Kidney (tissue), 14 donors: Measurements from ENCODE around the gene PEX16. TPM values are rescaled to one million over a fixed set of nuclear protein-coding genes. Genes with fewer than 3 reads are reported as not detected.

Experiments
- DNase-seq, 5 donors: peaks; one replicate each; pipeline ENCODE4 v3.0.0-alpha.2; 2013 to 2020
- FAIRE-seq: peaks from 2 replicates; lab custom pipeline; 2012; peaks lifted over from hg19 to GRCh38; lab: Jason Lieb, UNC
- H3K27ac ChIP-seq, 2 donors: one replicate each; pipeline ENCODE4 v1.7.0; 2013; ENCODE audit warnings: low read depth in 2 of 2, low read length in 2 of 2, inconsistent platforms in 1 of 2
- H3K27me3 ChIP-seq: one replicate; pipeline ENCODE4 v1.7.1; 2013; ENCODE audit warnings: low read length, inconsistent platforms; ENCODE audit not compliant: control insufficient read depth, insufficient read depth
- H3K36me3 ChIP-seq, 3 donors: one replicate each; pipeline versions ENCODE4 v1.7.0 to v1.7.1; 2013; ENCODE audit warnings: low read length in 3 of 3, control low read depth in 1 of 3, inconsistent platforms in 1 of 3; ENCODE audit not compliant: insufficient read depth in 3 of 3, control insufficient read depth in 2 of 3
- H3K4me1 ChIP-seq, 3 donors: one replicate each; pipeline versions ENCODE4 v1.7.0 to v1.7.1; 2013; ENCODE audit warnings: low read length in 3 of 3, inconsistent platforms in 1 of 3, low read depth in 1 of 3; ENCODE audit not compliant: control insufficient read depth in 2 of 3, insufficient read depth in 2 of 3
- H3K4me3 ChIP-seq, 3 donors: one replicate each; pipeline versions ENCODE4 v1.7.0 to v1.8.1; 2013; ENCODE audit warnings: low read length in 3 of 3, control low read depth in 1 of 3, inconsistent platforms in 1 of 3
- H3K9ac ChIP-seq, 3 donors: one replicate each; pipeline versions ENCODE4 v1.7.0 to v1.7.1; 2013; ENCODE audit warnings: low read length in 3 of 3, control low read depth in 1 of 3, inconsistent platforms in 1 of 3
- H3K9me3 ChIP-seq, 3 donors: one replicate each; pipeline versions ENCODE4 v1.7.0 to v1.7.1; 2013; ENCODE audit warnings: low read length in 3 of 3, control low read depth in 1 of 3, inconsistent platforms in 1 of 3; ENCODE audit not compliant: control insufficient read depth in 2 of 3, insufficient read depth in 1 of 3
- CTCF ChIP-seq: IDR thresholded peaks from 3 replicates; pipeline ENCODE4 v1.5.1; 2012; ENCODE audit warnings: mild to moderate bottlenecking, moderate library complexity, borderline replicate concordance; ENCODE audit not compliant: insufficient read depth; ENCODE audit errors: extremely low read depth
- intact Hi-C: fragments of 100-400 bp; cut with DNase I; formaldehyde crosslinking; loops from one replicate; pipeline ENCODE4 v1.11.1; 2022
- polyA plus RNA-seq: library from polyadenylated mRNA; stranded (reverse); fragments of 350-450 nt; fragmentation: Illumina TruSeq; extraction: RNeasy Lipid Tissue Mini Kit (QIAGEN cat#74804); gene quantifications from one replicate; pipeline ENCODE4 v1.2.3, GENCODE V29; 2014; ENCODE audit warnings: low read depth, low replicate concordance; ENCODE audit not compliant: insufficient read depth
- total RNA-seq: library from RNA; stranded (reverse); fragmentation: NEBNext Ultra II Directional; extraction: Animal tissue kit (Norgen Biotek cat#: 25700); gene quantifications from one replicate; pipeline ENCODE4 v1.2.1, GENCODE V29; 2021
- donor health status: control.
- donor health status: control.
- donor health status: control.
- donor health status: control.
- donor health status: control.
- donor health status: DM: yes; HTN: yes; CAD: no.
- donor health status: Normal renal cell carcinoma (clear cell type).

The PEX16 gene
- total and polyA plus RNA-seq, 2 donors from 2014 or later, result 38.4 to 46.0 TPM

GRCh38 chr11:45930951-45931570 lies 13.4 kb upstream of the PEX16 start:
- FAIRE-seq (no peak), DNase-seq (no peak)
- no peak overlapping the region for H3K27ac ChIP-seq
- no peaks in the 10 kb centered on the region for H3K9me3 ChIP-seq
- no peaks in the 10 kb centered on the region for H3K27me3 ChIP-seq
- H3K36me3 ChIP-seq, result peaks cover 3 to 18% (median 8%) of the 10 kb centered on the region in 3 donors
- no peak overlapping the region for H3K9ac ChIP-seq
- H3K4me3 ChIP-seq, result no peak overlapping the region
- TF ChIP-seq CTCF, result no peak
- intact Hi-C loops, result no loop called here
- peaks cover 0 to 18% (median 10%) of the 10 kb centered on the region in 3 donors for H3K4me1 ChIP-seq

GRCh38 chr11:45930031-45930794 lies 12.5 kb upstream of the PEX16 start:
- Histone ChIP-seq H3K27me3 (no peaks in the 10 kb centered on the region), H3K27ac (no peak overlapping the region), H3K9ac (no peak overlapping the region), H3K4me3 (no peak overlapping the region), H3K4me1 (peaks cover 0 to 18% (median 9%) of the 10 kb centered on the region in 3 donors), H3K9me3 (no peaks in the 10 kb centered on the region), H3K36me3 (peaks cover 3 to 13% (median 5%) of the 10 kb centered on the region in 3 donors)
- intact Hi-C loops, result no loop called here
- no peak for TF ChIP-seq CTCF
- no peak for FAIRE-seq
- DNase-seq, result peak; percentile 47 to 87 (median 53)

- Histone ChIP-seq H3K9me3 (no peaks in the 10 kb centered on the region), H3K9ac (no peak overlapping the region), H3K27me3 (no peaks in the 10 kb centered on the region), H3K4me1 (peaks cover 0 to 14% (median 3%) of the 10 kb centered on the region in 3 donors), H3K4me3 (no peak overlapping the region), H3K36me3 (peaks cover 0 to 6% (median 0%) of the 10 kb centered on the region in 3 donors), H3K27ac (no peak overlapping the region)
- intact Hi-C loops, result no loop called here
- TF ChIP-seq CTCF, result no peak
- FAIRE-seq (no peak), DNase-seq (peak in 1 of 5 donors; percentile 46)
Observed at GRCh38 chr11:45929486-45930030, 11.9 kb upstream of the PEX16 start.
